K562 (cell line): Measurements from ENCODE around the gene B3GALNT2. TPM values are rescaled to one million over a fixed set of nuclear protein-coding genes. Genes with fewer than 3 reads are reported as not detected.

Source experiments
- ADNP ChIP-seq: fragments of 200-800 bp; sonication (Bioruptor generic); IDR thresholded peaks from 2 replicates; pipeline ENCODE4 v1.6.1; 2016; ENCODE audit warnings: missing genetic modification characterization, missing compliant biosample characterization
- AFF4 ChIP-seq: sonication (generic); formaldehyde crosslinking; IDR thresholded peaks from 2 replicates; pipeline ENCODE4 v1.8.0; 2023; ENCODE audit warnings: mild to moderate bottlenecking, missing genetic modification reagents
- ARID2 ChIP-seq: fragments of 450-650 bp; IDR thresholded peaks from 2 replicates; pipeline ENCODE4 v1.6.1; 2017; ENCODE audit warnings: antibody characterized with exemption, mild to moderate bottlenecking
- BMI1 ChIP-seq: fragments of 150-350 bp; IDR thresholded peaks from 2 replicates; pipeline ENCODE4 v1.6.1; 2014; ENCODE audit warnings: low read length
- HES1 ChIP-seq: fragments of 450-650 bp; IDR thresholded peaks from 2 replicates; pipeline ENCODE4 v1.6.1; 2016; ENCODE audit warnings: low read depth, mild to moderate bottlenecking, moderate library complexity
- NFIX ChIP-seq: fragments of 250-450 bp; sonication (Bioruptor Pico); IDR thresholded peaks from 2 replicates; pipeline ENCODE4 v1.4.0; 2020; ENCODE audit warnings: low read depth, mild to moderate bottlenecking, moderate library complexity
- ZNF140 ChIP-seq: fragments of 250-450 bp; sonication (Bioruptor Pico); IDR thresholded peaks from 2 replicates; pipeline ENCODE4 v1.8.0; 2021; ENCODE audit warnings: moderate library complexity, mild to moderate bottlenecking, inconsistent platforms
- ZNF445 ChIP-seq: fragments of 250-450 bp; sonication (Bioruptor Pico); IDR thresholded peaks from 2 replicates; pipeline ENCODE4 v1.4.0; 2020; ENCODE audit warnings: low read depth, mild to moderate bottlenecking, moderate library complexity
- polyA plus RNA-seq, 8 experiments: library from polyadenylated mRNA; depleted of rRNA in 4 of 8; stranded (reverse) in 5 of 8; unstranded in 3 of 8; fragments of >200 nt; fragmentation: Nextera tagmentation in 2 of 8; fragmentation: Illumina TruSeq in 1 of 8; extraction: Ambion mirVana in 2 of 8; extraction: Trizol in 1 of 8; gene quantifications; 2 replicates each; pipeline versions ENCODE4 v1.2.1 to v1.2.3, GENCODE V29; 2011 to 2014; ENCODE audit warnings: inconsistent platforms in 1 of 8, missing spikeins in 1 of 8
- total RNA-seq, 7 experiments: library from RNA; depleted of rRNA in 6 of 7; stranded (reverse); fragments of >200 nt in 6 of 7; fragmentation: Illumina TruSeq in 2 of 7; extraction: Trizol in 2 of 7; gene quantifications; 2 replicates each; pipeline versions ENCODE4 v1.2.1 to v1.2.3, GENCODE V29; 2011 to 2021; ENCODE audit warnings: low replicate concordance in 1 of 7
- TF ChIP-seq, protein P1 (sequence below): fragments of 450-650 bp; IDR thresholded peaks from 2 replicates; pipeline ENCODE4 v1.6.1; 2016; ENCODE audit warnings: mild to moderate bottlenecking
- TF ChIP-seq, protein P2 (sequence below), 2 experiments: IDR thresholded peaks in 1 of 2; conservative IDR thresholded peaks in 1 of 2; 2 replicates each; pipeline ENCODE4 v1.6.1; 2016; ENCODE audit warnings: low read depth in 2 of 2, mild to moderate bottlenecking in 1 of 2, missing compliant biosample characterization in 1 of 2, missing genetic modification characterization in 1 of 2, moderate library complexity in 1 of 2
- TF ChIP-seq, protein P3 (sequence below), 2 experiments: fragments of 450-650 bp; conservative IDR thresholded peaks; 2 replicates each; pipeline ENCODE4 v1.6.1; 2017; ENCODE audit warnings: mild to moderate bottlenecking in 2 of 2, moderate library complexity in 2 of 2

The B3GALNT2 gene
- total and polyA plus RNA-seq, 9 of the 15 experiments (the other 6 are each of a cell fraction or from before 2014, with no cell fraction given) = 2.0 to 31.7 (median 22.9) TPM

DNA sequence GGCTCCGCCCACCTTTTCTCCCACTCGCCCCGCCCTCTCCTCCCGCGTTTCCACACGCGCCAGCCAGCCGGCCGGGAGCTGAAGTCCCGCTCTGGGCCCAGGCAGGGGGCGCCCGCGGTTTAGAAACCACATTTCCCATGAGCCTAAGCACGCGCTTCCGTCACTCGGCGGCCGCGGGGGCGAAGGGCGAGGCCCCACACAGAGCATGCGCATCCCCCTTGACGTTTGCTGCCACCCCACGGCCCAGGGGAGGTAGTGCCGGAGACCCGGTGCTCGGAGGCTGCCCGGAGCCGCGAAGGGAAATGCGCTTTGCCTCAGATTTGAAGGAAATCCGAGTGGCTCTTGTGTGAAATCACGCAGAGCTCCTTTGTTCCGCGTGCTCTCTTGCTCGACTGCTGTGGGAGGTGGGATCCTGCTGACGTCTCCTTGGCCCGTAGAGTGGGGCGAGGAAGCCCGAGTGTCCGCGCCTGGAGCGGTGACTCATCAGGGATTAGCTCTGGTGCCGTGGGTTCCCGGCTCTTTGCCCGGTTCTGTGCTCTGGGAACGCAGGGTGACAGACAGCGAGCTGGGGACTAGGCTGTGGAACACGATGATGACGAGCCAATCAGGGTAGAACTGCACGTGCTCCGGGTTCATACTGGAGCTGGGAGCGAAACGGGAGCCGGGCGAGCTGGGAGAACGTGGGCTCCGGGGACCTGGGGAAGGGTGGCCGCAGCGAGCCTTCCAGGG is 406 bp upstream of the B3GALNT2 start (continued):
- peak; percentile 52; the same call in 1 of the 2 replicates for TF ChIP-seq HES1
- TF ChIP-seq ARID2 = no peak
- TF ChIP-seq, protein P1, sequence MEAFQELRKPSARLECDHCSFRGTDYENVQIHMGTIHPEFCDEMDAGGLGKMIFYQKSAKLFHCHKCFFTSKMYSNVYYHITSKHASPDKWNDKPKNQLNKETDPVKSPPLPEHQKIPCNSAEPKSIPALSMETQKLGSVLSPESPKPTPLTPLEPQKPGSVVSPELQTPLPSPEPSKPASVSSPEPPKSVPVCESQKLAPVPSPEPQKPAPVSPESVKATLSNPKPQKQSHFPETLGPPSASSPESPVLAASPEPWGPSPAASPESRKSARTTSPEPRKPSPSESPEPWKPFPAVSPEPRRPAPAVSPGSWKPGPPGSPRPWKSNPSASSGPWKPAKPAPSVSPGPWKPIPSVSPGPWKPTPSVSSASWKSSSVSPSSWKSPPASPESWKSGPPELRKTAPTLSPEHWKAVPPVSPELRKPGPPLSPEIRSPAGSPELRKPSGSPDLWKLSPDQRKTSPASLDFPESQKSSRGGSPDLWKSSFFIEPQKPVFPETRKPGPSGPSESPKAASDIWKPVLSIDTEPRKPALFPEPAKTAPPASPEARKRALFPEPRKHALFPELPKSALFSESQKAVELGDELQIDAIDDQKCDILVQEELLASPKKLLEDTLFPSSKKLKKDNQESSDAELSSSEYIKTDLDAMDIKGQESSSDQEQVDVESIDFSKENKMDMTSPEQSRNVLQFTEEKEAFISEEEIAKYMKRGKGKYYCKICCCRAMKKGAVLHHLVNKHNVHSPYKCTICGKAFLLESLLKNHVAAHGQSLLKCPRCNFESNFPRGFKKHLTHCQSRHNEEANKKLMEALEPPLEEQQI = no peak
- TF ChIP-seq ADNP (tag) = no peak
- peak; percentile 13; the same call in 1 of the 2 replicates for TF ChIP-seq BMI1
- TF ChIP-seq ZNF445 (CRISPR knock-in tag) = no peak
- TF ChIP-seq NFIX = peak; percentile 5; the same call in 1 of the 2 replicates
- TF ChIP-seq, protein P2, sequence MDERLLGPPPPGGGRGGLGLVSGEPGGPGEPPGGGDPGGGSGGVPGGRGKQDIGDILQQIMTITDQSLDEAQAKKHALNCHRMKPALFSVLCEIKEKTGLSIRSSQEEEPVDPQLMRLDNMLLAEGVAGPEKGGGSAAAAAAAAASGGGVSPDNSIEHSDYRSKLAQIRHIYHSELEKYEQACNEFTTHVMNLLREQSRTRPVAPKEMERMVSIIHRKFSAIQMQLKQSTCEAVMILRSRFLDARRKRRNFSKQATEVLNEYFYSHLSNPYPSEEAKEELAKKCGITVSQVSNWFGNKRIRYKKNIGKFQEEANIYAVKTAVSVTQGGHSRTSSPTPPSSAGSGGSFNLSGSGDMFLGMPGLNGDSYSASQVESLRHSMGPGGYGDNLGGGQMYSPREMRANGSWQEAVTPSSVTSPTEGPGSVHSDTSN (CRISPR knock-in tag; IDR thresholded peaks at IDR 0.05; ENCODE audit: low read depth) = no peak
- TF ChIP-seq, protein P2 (tag; conservative IDR thresholded peaks at IDR 0.05; ENCODE audit: low read depth) = peak; percentile 31; the same call in 1 of the 2 replicates
- peak; percentile 98 for TF ChIP-seq AFF4 (CRISPR knock-in tag)
- no peak for TF ChIP-seq ZNF140 (CRISPR knock-in tag)
- TF ChIP-seq, protein P3, sequence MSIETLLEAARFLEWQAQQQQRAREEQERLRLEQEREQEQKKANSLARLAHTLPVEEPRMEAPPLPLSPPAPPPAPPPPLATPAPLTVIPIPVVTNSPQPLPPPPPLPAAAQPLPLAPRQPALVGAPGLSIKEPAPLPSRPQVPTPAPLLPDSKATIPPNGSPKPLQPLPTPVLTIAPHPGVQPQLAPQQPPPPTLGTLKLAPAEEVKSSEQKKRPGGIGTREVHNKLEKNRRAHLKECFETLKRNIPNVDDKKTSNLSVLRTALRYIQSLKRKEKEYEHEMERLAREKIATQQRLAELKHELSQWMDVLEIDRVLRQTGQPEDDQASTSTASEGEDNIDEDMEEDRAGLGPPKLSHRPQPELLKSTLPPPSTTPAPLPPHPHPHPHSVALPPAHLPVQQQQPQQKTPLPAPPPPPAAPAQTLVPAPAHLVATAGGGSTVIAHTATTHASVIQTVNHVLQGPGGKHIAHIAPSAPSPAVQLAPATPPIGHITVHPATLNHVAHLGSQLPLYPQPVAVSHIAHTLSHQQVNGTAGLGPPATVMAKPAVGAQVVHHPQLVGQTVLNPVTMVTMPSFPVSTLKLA (conservative IDR thresholded peaks at IDR 0.05) = peak; percentile 94 to 97
